GM18858 (cell line): ENCODE data around the gene ELMO1.
"Not testable (repeated sequence)": the region's sequence is repeated elsewhere in the genome, so short reads cannot be mapped to it uniquely, and the experiment has no call there.

Experiments
- ATAC-seq: cut with Tn5 transposase; IDR thresholded peaks from one replicate; pipeline ENCODE4 v1.9.1; 2021; ENCODE audit not compliant: unreplicated experiment

The ELMO1 gene

GRCh38 chr7:36994456-36995112, 454.1 kb downstream of the ELMO1 start:
- no peak for ATAC-seq

GRCh38 chr7:36986948-36987724, 461.5 kb downstream of the ELMO1 start:
- ATAC-seq: no peak

- no peak for ATAC-seq
These were observed 462.1 kb downstream of the ELMO1 start for GRCh38 chr7:36986511-36986933.

- no peak for ATAC-seq
These were observed 462.7 kb downstream of the ELMO1 start for GRCh38 chr7:36985866-36986400.

- ATAC-seq: no peak
These were observed 463.3 kb downstream of the ELMO1 start for GRCh38 chr7:36985316-36985715.

- no peak for ATAC-seq
These were observed 463.9 kb downstream of the ELMO1 start for GRCh38 chr7:36984710-36985312.

- no peak for ATAC-seq
These were observed 464.6 kb downstream of the ELMO1 start for GRCh38 chr7:36984041-36984521.

- ATAC-seq: no peak
These were observed 465.9 kb downstream of the ELMO1 start for GRCh38 chr7:36982766-36983165.

GRCh38 chr7:36979810-36980248, 468.8 kb downstream of the ELMO1 start:
- no peak for ATAC-seq

- no peak for ATAC-seq
These were observed 470.2 kb downstream of the ELMO1 start for GRCh38 chr7:36978461-36978860.

- ATAC-seq: no peak
These were observed 470.8 kb downstream of the ELMO1 start for GRCh38 chr7:36977878-36978277.

GRCh38 chr7:36973534-36973933, 475.1 kb downstream of the ELMO1 start:
- ATAC-seq: not testable (repeated sequence)

GRCh38 chr7:36972140-36972518, 476.5 kb downstream of the ELMO1 start:
- no peak for ATAC-seq

- ATAC-seq: no peak
These were observed 477.0 kb downstream of the ELMO1 start for GRCh38 chr7:36971515-36972139.

- no peak for ATAC-seq
These were observed 477.8 kb downstream of the ELMO1 start for GRCh38 chr7:36970551-36971514.

GRCh38 chr7:36969376-36969775, 479.3 kb downstream of the ELMO1 start:
- no peak for ATAC-seq

GRCh38 chr7:36967387-36967786, 481.3 kb downstream of the ELMO1 start:
- no peak for ATAC-seq

GRCh38 chr7:36966636-36967035, 482.0 kb downstream of the ELMO1 start:
- ATAC-seq: no peak

- ATAC-seq: no peak
These were observed 482.6 kb downstream of the ELMO1 start for GRCh38 chr7:36966039-36966438.

GRCh38 chr7:36965625-36966024, 483.0 kb downstream of the ELMO1 start:
- no peak for ATAC-seq
